Measurements from ENCODE around the gene IRF2BPL. TPM values are rescaled to one million over a fixed set of nuclear protein-coding genes. Genes with fewer than 3 reads are reported as not detected.
A peak's percentile ranks its signal among the peaks of the same experiment; 100 is the strongest.

Gene IRF2BPL
- total and polyA plus RNA-seq, 9 of the 15 experiments (the other 6 are each of a cell fraction or from before 2014, with no cell fraction given): 0.52 to 21.6 (median 2.5) TPM

DNA sequence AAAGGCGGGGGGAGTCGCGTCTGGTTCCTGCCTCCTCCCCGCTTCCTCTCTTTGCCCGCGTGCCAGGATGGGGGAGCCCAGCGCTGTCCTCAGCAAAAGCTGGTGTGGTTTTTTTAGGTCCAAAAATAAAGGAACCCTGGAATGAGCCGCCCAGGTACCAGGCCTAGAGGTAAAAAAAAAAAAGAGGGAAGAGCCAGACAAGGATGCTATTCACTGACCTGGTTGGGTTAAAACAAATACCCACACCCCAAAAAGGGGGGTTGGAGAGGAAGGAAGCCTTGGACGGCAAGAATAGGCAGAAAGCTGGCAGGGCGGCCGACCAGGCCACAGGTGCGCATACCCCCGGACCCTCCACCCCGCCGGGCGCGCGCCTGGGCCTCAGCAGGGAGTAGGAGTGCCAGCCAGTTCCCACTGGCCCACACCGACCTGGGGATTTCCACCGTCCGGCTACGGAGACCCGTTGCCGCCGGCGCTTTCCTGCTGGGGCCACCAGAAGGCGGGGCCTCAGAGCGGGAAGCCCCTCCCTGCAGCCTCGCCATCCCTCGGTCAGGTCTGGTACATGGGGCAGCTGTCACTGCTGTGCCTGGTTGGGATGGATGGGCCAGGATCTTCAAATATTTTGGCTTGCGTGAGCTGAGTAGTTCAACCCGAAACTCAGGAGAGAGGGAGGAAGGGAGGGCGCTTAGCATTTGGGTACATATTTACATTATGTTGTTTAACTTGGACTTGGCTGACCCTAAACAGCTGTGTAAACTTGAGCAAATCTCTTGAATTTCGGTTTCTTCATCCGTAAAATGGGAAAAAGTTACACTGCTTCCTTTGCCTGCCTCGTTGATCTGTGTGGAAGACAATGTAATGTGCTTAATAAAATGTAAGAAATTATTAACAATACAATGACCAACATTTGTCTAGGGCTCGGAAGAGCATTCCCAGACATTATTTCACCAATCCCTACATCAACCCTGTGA, 5.4 kb upstream of the IRF2BPL start:
- H3K9ac ChIP-seq (ENCODE audit: insufficient read depth in 1 of 2, low read depth in 2 of 2, low read length in 2 of 2): no peak overlapping the region
- TF ChIP-seq ZNF444 (CRISPR knock-in tag; IDR thresholded peaks at IDR 0.05): no peak
- 0 out of 4 replicates have a peak, but pooled peaks of 1 of the 2 experiments have one; percentile 49 for TF ChIP-seq FOXA3 (CRISPR knock-in tag; conservative IDR thresholded peaks at IDR 0.05 in 1 of 2, IDR thresholded peaks at IDR 0.05 in 1 of 2)
- TF ChIP-seq, protein P1, sequence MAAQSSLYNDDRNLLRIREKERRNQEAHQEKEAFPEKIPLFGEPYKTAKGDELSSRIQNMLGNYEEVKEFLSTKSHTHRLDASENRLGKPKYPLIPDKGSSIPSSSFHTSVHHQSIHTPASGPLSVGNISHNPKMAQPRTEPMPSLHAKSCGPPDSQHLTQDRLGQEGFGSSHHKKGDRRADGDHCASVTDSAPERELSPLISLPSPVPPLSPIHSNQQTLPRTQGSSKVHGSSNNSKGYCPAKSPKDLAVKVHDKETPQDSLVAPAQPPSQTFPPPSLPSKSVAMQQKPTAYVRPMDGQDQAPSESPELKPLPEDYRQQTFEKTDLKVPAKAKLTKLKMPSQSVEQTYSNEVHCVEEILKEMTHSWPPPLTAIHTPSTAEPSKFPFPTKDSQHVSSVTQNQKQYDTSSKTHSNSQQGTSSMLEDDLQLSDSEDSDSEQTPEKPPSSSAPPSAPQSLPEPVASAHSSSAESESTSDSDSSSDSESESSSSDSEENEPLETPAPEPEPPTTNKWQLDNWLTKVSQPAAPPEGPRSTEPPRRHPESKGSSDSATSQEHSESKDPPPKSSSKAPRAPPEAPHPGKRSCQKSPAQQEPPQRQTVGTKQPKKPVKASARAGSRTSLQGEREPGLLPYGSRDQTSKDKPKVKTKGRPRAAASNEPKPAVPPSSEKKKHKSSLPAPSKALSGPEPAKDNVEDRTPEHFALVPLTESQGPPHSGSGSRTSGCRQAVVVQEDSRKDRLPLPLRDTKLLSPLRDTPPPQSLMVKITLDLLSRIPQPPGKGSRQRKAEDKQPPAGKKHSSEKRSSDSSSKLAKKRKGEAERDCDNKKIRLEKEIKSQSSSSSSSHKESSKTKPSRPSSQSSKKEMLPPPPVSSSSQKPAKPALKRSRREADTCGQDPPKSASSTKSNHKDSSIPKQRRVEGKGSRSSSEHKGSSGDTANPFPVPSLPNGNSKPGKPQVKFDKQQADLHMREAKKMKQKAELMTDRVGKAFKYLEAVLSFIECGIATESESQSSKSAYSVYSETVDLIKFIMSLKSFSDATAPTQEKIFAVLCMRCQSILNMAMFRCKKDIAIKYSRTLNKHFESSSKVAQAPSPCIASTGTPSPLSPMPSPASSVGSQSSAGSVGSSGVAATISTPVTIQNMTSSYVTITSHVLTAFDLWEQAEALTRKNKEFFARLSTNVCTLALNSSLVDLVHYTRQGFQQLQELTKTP (IDR thresholded peaks at IDR 0.05; ENCODE audit: low read depth in 1 of 2, partially characterized antibody in 2 of 2): no peak
- TF ChIP-seq TEAD2 (tag; IDR thresholded peaks at IDR 0.05): no peak
- no peak for TF ChIP-seq CXXC5 (CRISPR knock-in tag; IDR thresholded peaks at IDR 0.05)
- no peak for TF ChIP-seq CBX2 (IDR thresholded peaks at IDR 0.05; ENCODE audit: insufficient read depth, low read length, poor library complexity, severe bottlenecking)
- no peak overlapping the region for H3K27ac ChIP-seq (ENCODE audit: extremely low read depth, low read depth, low read length)
- DNase-seq (ENCODE audit: extremely low read depth in 1 of 4, low spot score in 3 of 4) (no peak), FAIRE-seq (no peak), ATAC-seq (no peak)
- H3K9me3 ChIP-seq (replicated peaks; ENCODE audit: control insufficient read depth, insufficient read depth, low read depth, low read length): no peaks in the 10 kb centered on the region
- no peaks in the 10 kb centered on the region for H3K9me1 ChIP-seq (ENCODE audit: control insufficient read depth, insufficient read depth, low read length)
- no peak overlapping the region for H2AFZ ChIP-seq (ENCODE audit: low read depth, low read length)
- CTCF ChIA-PET (ENCODE audit: low intra/inter-chr PET ratio): no interaction called here
- no peak overlapping the region for H3K4me3 ChIP-seq
- intact Hi-C loops (cut with micrococcal nuclease) (no loop called here), in situ Hi-C loops (cut with MboI) (no loop called here)
- no peaks in the 10 kb centered on the region for H3K79me2 ChIP-seq (ENCODE audit: control insufficient read depth, insufficient read depth, low read length)
- POLR2A ChIA-PET: interaction anchor here (1.3 kb wide), 1 partner anchor 10 kb away, joined by 3 read pairs; no protein-coding TSS in a partner anchor
- no peaks in the 10 kb centered on the region for H3K27me3 ChIP-seq (ENCODE audit: control insufficient read depth in 2 of 2, insufficient read depth in 2 of 2, low read length in 2 of 2)
- no peaks in the 10 kb centered on the region for H4K20me1 ChIP-seq (replicated peaks; ENCODE audit: control insufficient read depth, insufficient read depth, low read length)
- BruUV-seq (replicated peaks): no TSS peak
- peaks cover 25 to 40% of the 10 kb centered on the region in 2 experiments for H3K4me1 ChIP-seq (replicated peaks in 1 of 2; ENCODE audit: control insufficient read depth in 2 of 2, insufficient read depth in 2 of 2, low read length in 2 of 2)
- H3K36me3 ChIP-seq (ENCODE audit: control insufficient read depth, insufficient read depth, low read length): no peaks in the 10 kb centered on the region
- no peak overlapping the region for H3K4me2 ChIP-seq (ENCODE audit: insufficient read depth, low read length)
- 81% methylated on average over 13 of the region's 37 CpGs for WGBS (ENCODE audit: insufficient coverage, low coverage, missing lambda C conversion rate)

Measured in K562 (cell line).